IPS-NIHi7 (cell line): ENCODE measurements around the gene CCDC200.
"Not testable (repeated sequence)": the region's sequence is repeated elsewhere in the genome, so short reads cannot be mapped to it uniquely, and the experiment has no call there.

Experiments used
- DNase-seq: peaks from one replicate; pipeline ENCODE4 v3.0.0; 2012; ENCODE audit warnings: mixed read lengths; ENCODE audit errors: extremely low spot score

The CCDC200 gene

GRCh38 chr17:43216369-43216761, 12.1 kb downstream of the CCDC200 start:
- no peak for DNase-seq

- no peak for DNase-seq
Measured at GRCh38 chr17:43215341-43215740, 13.1 kb downstream of the CCDC200 start.

GRCh38 chr17:43213545-43213944, 14.9 kb downstream of the CCDC200 start:
- DNase-seq: no peak

- DNase-seq: no peak
Measured at GRCh38 chr17:43212641-43213490, 15.6 kb downstream of the CCDC200 start.

- DNase-seq: peak; percentile 97
Measured at GRCh38 chr17:43211480-43212402, 16.7 kb downstream of the CCDC200 start, which contains the start of gene TMEM106A. TMEM106A (plus strand) TSS chr17:43211875; CDS start chr17:43213042, 1,167 bp downstream.

- no peak for DNase-seq
Measured at GRCh38 chr17:43211123-43211479, 17.3 kb downstream of the CCDC200 start.

GRCh38 chr17:43210576-43210975, 17.8 kb downstream of the CCDC200 start:
- no peak for DNase-seq

- DNase-seq: not testable (repeated sequence)
Measured at GRCh38 chr17:43203013-43203412, 25.4 kb downstream of the CCDC200 start.

GRCh38 chr17:43200127-43200526, 28.3 kb downstream of the CCDC200 start:
- DNase-seq: peak; percentile 16

- no peak for DNase-seq
Measured at GRCh38 chr17:43199633-43200032, 28.8 kb downstream of the CCDC200 start.

- DNase-seq: no peak
Measured at GRCh38 chr17:43193251-43193650, 35.2 kb downstream of the CCDC200 start.

GRCh38 chr17:43186656-43187055, 41.8 kb downstream of the CCDC200 start:
- DNase-seq: not testable (repeated sequence)

GRCh38 chr17:43183921-43184320, 44.5 kb downstream of the CCDC200 start:
- DNase-seq: no peak

GRCh38 chr17:43176119-43176570, 52.3 kb downstream of the CCDC200 start:
- no peak for DNase-seq

GRCh38 chr17:43175213-43176118, 53.0 kb downstream of the CCDC200 start:
- no peak for DNase-seq

- DNase-seq: no peak
Measured at GRCh38 chr17:43171586-43172487, 56.6 kb downstream of the CCDC200 start.
